ENCODE measurements around the gene RAB7A.

The RAB7A gene

GRCh38 chr3:128787256-128788253 is 61.6 kb downstream of the RAB7A start:
- peak; percentile 60 for DNase-seq (ENCODE audit: low read depth, low spot score)

- no peak for DNase-seq (ENCODE audit: low read depth, low spot score)
These were observed 62.4 kb downstream of the RAB7A start for GRCh38 chr3:128788268-128788869.

GRCh38 chr3:128794067-128794768 is 68.2 kb downstream of the RAB7A start:
- DNase-seq (ENCODE audit: low read depth, low spot score) = no peak

- DNase-seq (ENCODE audit: low read depth, low spot score) = peak; percentile 86
These were observed 69.0 kb downstream of the RAB7A start for GRCh38 chr3:128794770-128795649.

- DNase-seq (ENCODE audit: low read depth, low spot score) = no peak
These were observed 73.7 kb downstream of the RAB7A start for GRCh38 chr3:128799653-128800052.

GRCh38 chr3:128800241-128801187 is 74.5 kb downstream of the RAB7A start:
- DNase-seq (ENCODE audit: low read depth, low spot score) = no peak

GRCh38 chr3:128801779-128802380 is 75.9 kb downstream of the RAB7A start:
- DNase-seq (ENCODE audit: low read depth, low spot score) = no peak

- no peak for DNase-seq (ENCODE audit: low read depth, low spot score)
These were observed 77.3 kb downstream of the RAB7A start for GRCh38 chr3:128803307-128803706.

- no peak for DNase-seq (ENCODE audit: low read depth, low spot score)
These were observed 78.2 kb downstream of the RAB7A start for GRCh38 chr3:128804017-128804810.

- no peak for DNase-seq (ENCODE audit: low read depth, low spot score)
These were observed 78.8 kb downstream of the RAB7A start for GRCh38 chr3:128804811-128805155.

GRCh38 chr3:128805772-128806171 is 79.8 kb downstream of the RAB7A start:
- DNase-seq (ENCODE audit: low read depth, low spot score) = no peak

- DNase-seq (ENCODE audit: low read depth, low spot score) = no peak
These were observed 80.6 kb downstream of the RAB7A start for GRCh38 chr3:128806588-128806987.

- DNase-seq (ENCODE audit: low read depth, low spot score) = no peak
These were observed 81.3 kb downstream of the RAB7A start for GRCh38 chr3:128807186-128807830.

- DNase-seq (ENCODE audit: low read depth, low spot score) = no peak
These were observed 82.7 kb downstream of the RAB7A start for GRCh38 chr3:128808672-128809071.

- DNase-seq (ENCODE audit: low read depth, low spot score) = no peak
These were observed 87.1 kb downstream of the RAB7A start for GRCh38 chr3:128813097-128813496.

GRCh38 chr3:128814060-128814459 is 88.1 kb downstream of the RAB7A start:
- DNase-seq (ENCODE audit: low read depth, low spot score) = no peak

- DNase-seq (ENCODE audit: low read depth, low spot score) = no peak
These were observed 88.7 kb downstream of the RAB7A start for GRCh38 chr3:128814519-128815317.
